ENCODE data around the gene PLTP. TPM values are rescaled to one million over a fixed set of nuclear protein-coding genes. Genes with fewer than 3 reads are reported as not detected.
A peak's percentile ranks its signal among the peaks of the same experiment; 100 is the strongest.
"Not testable (repeated sequence)": the region's sequence is repeated elsewhere in the genome, so short reads cannot be mapped to it uniquely, and the experiment has no call there.

The PLTP gene
- total and polyA plus RNA-seq, 12 donors: 126 to 1,158 (median 401) TPM

GRCh38 chr20:45880988-45881788 is 30.8 kb downstream of the PLTP start, which contains the start of gene ZSWIM1:
ZSWIM1 (plus strand) TSS chr20:45881227; CDS start chr20:45882593, 1,366 bp downstream.
- peaks cover 0 to 27% of the 10 kb centered on the region in 2 donors for H3K36me3 ChIP-seq (replicated peaks in 1 of 2)
- intact Hi-C loops (cut with DNase I): no loop called here
- WGBS, 4 donors: 0 to 1% (median 1%) methylated on average over 20 to 23 of the region's 23 CpGs

GRCh38 chr20:45878076-45878761 is 33.7 kb downstream of the PLTP start:
- peak overlapping the region in 3 of 5 donors; percentile 34 to 52 (median 45) for H3K27ac ChIP-seq
- no peaks in the 10 kb centered on the region for H3K9me3 ChIP-seq (replicated peaks in 1 of 3)
- no peak overlapping the region for H3K4me3 ChIP-seq
- DNase-seq: peak in 1 of 7 donors; percentile 24
- intact Hi-C loops (cut with DNase I): no loop called here
- 62 to 88% (median 68%) methylated on average over 7 to 13 of the region's 13 CpGs for WGBS, 4 donors
- H3K4me1 ChIP-seq (replicated peaks in 1 of 2): peaks cover 20 to 39% of the 10 kb centered on the region in 2 donors
- no peaks in the 10 kb centered on the region for H3K27me3 ChIP-seq
- H3K36me3 ChIP-seq (replicated peaks in 1 of 2): peaks cover 0 to 20% of the 10 kb centered on the region in 2 donors
- TF ChIP-seq POLR2A (IDR thresholded peaks at IDR 0.05) (no peak), CTCF (IDR thresholded peaks at IDR 0.05) (no peak)

More at GRCh38 chr20:45880988-45881788, 30.8 kb downstream of the PLTP start, which contains the start of gene ZSWIM1:
- Histone ChIP-seq H3K9me3 (replicated peaks in 1 of 3) (no peaks in the 10 kb centered on the region), H3K27me3 (no peaks in the 10 kb centered on the region), H3K27ac (peak within 1 kb of the TSS; percentile 12 to 93 (median 84)), H3K4me3 (peak within 1 kb of the TSS in 3 of 4 donors; percentile 2 to 76 (median 61)), H3K4me1 (replicated peaks in 1 of 2) (peaks cover 32 to 45% of the 10 kb centered on the region in 2 donors)
- DNase-seq: peak; percentile 99 to 100 (median 99)
- peak in 1 of 2 donors; percentile 88 for TF ChIP-seq POLR2A (IDR thresholded peaks at IDR 0.05)
- peak in 1 of 6 experiments; percentile 16 for TF ChIP-seq CTCF (IDR thresholded peaks at IDR 0.05)

GRCh38 chr20:45874576-45874975 is 37.4 kb downstream of the PLTP start:
- Histone ChIP-seq H3K27ac (no peak overlapping the region), H3K9me3 (replicated peaks in 1 of 3) (no peaks in the 10 kb centered on the region), H3K4me1 (replicated peaks in 1 of 2) (peaks cover 10 to 14% of the 10 kb centered on the region in 2 donors), H3K36me3 (replicated peaks in 1 of 2) (peaks cover 0 to 12% of the 10 kb centered on the region in 2 donors), H3K4me3 (no peak overlapping the region), H3K27me3 (no peaks in the 10 kb centered on the region)
- 76 to 85% (median 82%) methylated on average over 4 of the region's 4 CpGs for WGBS, 4 donors
- DNase-seq: no peak
- intact Hi-C loops (cut with DNase I): no loop called here
- no peak for TF ChIP-seq CTCF (IDR thresholded peaks at IDR 0.05)
- no peak for TF ChIP-seq POLR2A (IDR thresholded peaks at IDR 0.05)

DNA sequence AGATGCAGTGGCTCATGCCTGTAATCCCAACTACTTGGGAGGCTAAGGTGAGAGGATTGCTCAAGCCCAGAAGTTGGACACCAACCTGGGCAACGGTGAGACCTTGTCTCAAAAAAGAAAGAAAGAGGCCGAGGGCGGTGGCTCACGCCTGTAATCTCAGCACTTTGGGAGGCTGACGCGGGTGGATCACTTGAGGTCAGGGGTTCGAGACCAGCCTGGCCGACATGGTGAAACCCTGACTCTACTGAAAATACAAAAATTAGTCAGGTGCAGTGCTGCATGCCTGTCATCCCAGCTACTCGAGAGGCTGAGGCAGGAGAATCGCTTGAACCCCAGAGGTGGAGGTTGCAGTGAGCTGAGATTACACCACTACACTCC is 37.9 kb downstream of the PLTP start:
- H3K27ac ChIP-seq; H3K27me3 ChIP-seq; H3K4me3 ChIP-seq; H3K9me3 ChIP-seq (replicated peaks in 1 of 3); DNase-seq; intact Hi-C loops (cut with DNase I): not testable (repeated sequence)
- peaks cover 10 to 14% of the 10 kb centered on the region in 2 donors for H3K4me1 ChIP-seq (replicated peaks in 1 of 2)
- H3K36me3 ChIP-seq (replicated peaks in 1 of 2): peaks cover 0 to 12% of the 10 kb centered on the region in 2 donors
- 90 to 97% (median 94%) methylated on average over 10 of the region's 10 CpGs for WGBS, 4 donors
